NK-92 (cell line): ENCODE data around the gene COL11A1.
"Not testable (repeated sequence)": the region's sequence is repeated elsewhere in the genome, so short reads cannot be mapped to it uniquely, and the experiment has no call there.

Source experiments
- DNase-seq: peaks from one replicate; lab custom pipeline; 2025; ENCODE audit not compliant: unreplicated experiment; lab: John Stamatoyannopoulos, UW

The COL11A1 gene

DNA sequence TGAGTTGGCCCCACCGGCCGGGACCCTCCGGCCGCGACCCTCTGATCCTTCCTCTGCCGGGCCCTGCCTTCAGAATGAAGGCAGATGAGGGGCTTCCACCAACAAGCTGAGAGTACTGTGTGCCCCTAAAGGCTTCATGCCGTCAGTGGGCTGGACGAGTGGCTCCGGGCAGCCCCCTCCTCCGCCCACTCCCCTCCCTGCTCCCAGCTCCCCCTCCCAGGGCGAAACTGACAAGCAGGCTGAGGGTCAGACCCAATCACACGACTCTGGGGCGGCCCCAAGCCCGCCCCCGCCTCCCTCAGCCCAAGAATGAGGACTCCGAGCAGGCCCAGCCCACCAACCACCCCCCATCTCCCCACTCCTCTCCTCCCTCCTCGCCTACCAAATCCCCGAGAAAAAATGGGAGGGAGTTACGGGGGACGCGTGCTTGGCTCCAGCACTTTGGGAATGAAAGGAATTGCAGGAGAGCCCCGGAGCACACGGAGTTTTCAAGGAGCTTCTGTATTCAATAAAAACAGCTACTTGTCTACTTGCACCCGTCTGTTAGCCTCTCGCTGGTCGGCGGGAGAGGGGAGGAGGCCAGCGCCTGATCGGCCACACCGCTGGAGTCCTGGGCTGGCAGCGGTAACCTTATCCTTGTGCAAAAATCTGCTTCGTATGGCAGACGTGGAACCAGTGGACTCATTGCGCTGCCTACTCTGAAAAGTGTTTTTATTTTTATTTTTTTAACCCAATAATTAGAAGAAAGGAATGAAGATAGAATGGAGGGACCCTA is at the start of gene COL11A1:
TSS of gene COL11A1 (minus strand) at position 147 of the 775 bp plus-strand sequence. CDS start 344 bp downstream, outside the sequence.
- DNase-seq: no peak

DNA sequence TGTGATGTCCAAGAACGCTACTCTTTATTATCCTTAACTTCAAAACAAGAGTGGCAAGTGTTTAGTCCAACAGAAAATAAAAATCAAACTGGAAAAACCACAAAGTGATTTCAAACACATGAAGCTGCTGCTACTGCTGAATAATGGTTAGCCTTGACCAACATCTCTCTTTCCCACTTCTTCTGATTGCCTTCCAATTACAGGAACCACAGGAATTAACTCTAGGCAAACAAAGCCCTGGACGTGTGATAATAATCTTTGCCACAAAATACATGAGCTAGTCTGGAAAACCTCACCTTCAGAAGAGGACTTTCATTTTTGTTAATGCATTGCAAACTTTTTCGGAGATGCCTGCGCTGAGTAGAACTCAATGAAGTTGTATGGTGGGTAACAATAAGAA is 48.6 kb upstream of the COL11A1 start:
- DNase-seq: no peak

DNA sequence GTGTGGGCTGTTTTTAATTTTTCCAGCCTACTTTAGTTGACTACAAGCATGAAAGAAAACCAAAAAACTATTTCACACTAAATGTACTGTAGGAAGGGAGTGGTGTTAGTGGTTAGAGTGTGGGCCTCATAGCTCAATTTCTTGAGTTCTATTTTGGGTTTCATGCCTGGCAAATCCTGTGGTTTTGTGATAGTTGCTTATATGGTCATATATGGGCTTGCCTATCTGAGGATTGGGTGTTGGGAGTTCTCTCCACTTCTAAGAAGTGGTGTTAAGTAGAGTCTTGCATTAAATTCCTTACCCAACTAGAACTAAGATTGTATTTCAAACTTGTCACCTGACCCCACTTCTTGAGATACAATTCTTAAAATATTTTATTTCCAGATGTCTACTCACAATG is 37.8 kb upstream of the COL11A1 start:
- no peak for DNase-seq

DNA sequence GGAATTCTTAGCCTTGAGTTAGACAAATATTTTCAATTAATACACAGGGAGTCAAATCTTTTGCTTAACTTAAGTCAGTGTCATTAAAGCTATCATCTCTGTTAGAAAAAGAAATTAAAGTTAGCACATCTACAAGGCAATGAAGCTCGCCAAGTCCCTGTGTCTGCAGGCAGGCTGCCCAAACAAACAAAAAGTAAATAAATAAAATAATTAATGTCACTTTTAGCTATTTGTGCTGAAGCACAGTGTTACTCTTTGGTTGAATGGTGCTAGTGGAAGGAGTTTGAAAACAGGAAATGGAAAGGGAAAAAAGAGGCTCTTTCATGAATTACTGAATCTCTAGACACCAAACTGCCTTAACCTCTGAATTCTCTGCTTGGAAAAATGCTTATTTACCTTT is 37.1 kb upstream of the COL11A1 start:
- no peak for DNase-seq

DNA sequence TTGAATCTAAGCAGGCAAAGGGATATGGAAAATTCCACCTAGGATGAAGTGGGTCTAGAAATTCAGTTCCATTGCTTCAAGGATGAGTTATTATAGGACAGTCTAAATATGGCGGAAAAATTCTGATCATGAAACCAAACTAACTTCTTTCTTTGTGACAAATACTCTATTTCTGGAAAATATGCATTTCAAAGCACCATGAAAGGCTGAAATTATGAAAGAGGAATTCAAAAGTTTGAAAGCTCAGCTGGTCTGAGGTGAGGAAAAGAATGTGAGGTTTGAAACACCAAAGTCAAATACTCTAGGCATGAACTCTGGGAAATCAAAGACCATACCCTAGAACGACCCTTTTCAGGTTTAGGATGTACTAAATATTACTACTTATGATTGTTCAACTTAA is 36.4 kb upstream of the COL11A1 start:
- DNase-seq: no peak

DNA sequence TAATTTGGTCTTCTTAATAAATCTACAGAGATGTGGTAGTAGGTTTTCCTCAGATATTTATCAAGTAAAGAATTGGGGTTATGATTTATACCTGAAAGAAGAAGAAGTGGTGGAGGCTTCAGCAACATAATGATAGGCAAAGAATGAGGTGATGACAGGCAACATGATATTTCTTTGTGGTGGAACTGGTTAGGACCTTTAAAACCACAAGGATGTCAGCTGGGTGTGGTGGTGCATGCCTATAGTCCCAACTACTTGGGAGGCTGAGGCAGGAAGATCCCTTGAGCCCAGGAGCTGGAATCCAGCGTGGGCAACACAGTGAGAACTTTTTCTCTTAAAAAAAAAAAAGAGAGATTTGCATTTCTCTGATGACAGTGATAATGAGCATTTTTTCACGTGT is 34.1 kb upstream of the COL11A1 start:
- DNase-seq: no peak

DNA sequence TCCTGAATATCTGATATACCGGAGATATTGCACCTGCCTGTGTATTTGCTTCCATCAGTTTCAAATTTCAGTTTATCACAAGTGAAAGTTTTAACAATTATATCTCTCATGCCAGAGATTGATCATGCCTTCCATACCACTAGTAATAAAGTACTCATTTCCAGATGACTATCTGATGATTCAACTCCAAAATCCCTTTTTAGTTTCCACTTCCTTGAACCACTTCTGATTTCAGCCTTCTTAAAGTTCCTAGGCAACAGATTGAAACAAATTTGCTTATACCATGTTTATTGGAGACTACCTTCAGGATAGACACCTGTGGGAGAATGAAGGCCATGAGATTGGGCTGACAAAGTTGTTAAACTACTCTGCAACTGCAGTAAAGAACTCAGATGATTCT is 21.5 kb upstream of the COL11A1 start:
- DNase-seq: no peak

DNA sequence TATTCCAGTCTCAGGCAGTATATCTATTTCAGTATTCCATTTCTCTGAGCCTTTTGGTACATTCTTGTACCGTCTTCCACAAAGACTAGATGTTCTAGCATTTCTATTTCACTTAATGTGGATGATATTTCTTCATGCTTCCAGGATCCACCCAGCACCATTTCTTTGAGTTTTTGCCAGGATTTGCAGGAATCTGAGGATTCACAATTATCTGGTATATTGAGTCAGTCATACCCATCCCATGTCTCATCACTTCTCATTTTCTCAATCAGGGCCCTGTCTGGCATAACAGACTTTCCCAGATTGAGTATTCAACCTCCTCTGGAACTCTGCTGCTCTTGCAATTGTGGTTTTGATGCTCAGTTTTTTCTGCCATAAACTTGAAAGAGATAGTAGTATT is 20.9 kb upstream of the COL11A1 start:
- DNase-seq: no peak

DNA sequence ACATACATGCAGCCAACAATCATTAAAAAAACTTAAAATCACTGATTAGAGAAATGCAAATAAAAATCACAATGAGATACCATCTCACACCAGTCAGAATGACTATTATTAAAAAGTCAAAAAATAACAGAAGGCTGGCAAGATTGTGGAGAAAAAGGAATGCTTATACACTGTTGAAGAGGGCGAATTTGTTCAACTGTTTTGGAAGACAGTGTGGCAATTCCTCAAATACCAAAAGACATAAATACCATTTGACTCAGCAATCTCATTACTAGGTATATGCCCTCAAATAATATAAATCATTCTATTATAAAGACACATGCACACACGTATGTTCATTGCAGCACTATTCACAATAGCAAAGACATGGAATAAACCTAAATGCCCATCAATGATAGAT is 19.9 kb upstream of the COL11A1 start:
- not testable (repeated sequence) for DNase-seq

DNA sequence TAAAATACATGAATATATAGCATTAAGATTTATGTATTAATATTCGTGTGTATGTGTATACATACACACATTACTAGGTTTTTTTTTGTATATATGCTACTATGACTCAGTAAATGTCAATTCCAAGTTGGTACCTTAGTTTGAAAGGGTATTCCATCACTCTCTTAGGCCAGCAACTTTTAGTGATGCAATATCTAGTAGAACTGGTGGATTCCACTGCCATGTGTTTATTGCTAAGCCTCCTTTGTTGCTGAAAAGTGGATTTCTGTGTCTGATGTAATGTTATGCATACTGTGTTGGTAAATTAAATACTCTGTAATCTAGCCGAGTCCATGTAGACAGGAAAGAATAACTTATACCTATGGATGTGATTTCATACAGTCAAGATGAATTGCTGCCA is 16.9 kb upstream of the COL11A1 start:
- no peak for DNase-seq

DNA sequence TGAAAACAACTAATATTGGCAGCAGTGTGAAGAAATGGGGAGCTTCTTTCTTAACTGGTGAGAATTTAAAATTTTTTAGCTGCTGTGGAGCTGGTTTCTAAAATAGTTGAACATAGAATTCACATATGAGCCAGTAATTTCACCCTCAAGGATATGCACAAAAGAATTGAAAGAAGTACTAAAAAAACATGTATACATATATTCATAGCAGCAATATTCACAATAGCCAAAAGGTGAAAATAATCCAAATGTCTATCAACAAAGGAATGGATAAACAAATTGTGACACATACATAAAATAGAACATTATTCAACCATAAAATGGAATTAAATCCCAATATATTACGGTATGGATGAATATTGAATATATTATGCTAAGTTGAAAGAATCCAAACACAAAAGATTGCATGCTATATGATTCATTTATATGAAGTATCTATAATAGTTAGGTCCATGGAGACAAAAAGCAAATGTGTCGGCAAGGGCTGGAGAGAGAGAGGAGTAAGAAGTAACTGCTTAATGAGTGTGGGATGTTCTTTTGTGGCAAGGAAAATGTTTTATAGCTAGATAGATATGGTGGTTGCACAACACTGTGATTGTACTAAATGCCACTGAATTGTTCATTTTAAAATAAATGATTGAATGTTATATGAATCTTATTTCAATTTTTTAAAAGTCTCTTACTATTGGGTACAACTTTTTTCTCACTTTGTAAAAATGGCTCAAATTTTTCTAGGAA is 14.8 kb upstream of the COL11A1 start:
- no peak for DNase-seq

DNA sequence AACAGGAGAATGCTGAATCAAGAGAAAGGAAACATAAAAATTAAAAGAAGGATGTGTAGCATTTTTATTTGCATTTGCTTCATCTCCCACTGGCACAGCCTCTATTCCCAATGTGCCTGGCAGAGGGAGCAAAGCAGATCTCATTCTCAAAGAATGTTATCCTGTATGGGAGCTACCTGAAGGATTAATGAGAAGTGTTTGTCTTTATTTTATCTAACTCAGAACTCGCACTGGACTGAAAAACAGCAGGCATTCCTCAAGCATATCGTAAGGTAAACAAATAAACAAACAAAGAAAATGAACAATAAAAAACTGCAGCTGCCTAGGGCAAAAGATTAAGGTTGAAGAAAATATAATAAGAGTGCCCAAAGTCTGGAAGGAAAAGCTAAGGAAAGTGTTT is 12.7 kb upstream of the COL11A1 start:
- DNase-seq: no peak

DNA sequence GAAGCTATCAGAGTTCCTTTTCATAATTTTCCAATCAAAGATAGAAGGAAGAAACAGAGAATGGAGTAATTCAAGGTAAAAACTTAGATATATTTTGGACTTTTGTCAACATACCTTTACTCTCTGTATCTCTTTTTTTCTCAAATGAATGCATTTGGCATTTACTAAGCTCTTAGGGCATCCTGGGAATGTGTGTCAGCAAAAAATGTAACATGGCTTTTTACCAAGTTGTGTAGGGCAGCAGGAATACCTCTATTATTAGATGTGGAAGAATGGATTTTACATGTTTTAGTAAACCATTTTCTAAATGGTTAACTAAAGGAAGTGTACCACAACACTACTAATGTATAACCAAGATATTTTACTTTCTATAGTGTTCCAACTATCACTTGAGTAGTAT is 4.2 kb upstream of the COL11A1 start:
- DNase-seq: no peak

DNA sequence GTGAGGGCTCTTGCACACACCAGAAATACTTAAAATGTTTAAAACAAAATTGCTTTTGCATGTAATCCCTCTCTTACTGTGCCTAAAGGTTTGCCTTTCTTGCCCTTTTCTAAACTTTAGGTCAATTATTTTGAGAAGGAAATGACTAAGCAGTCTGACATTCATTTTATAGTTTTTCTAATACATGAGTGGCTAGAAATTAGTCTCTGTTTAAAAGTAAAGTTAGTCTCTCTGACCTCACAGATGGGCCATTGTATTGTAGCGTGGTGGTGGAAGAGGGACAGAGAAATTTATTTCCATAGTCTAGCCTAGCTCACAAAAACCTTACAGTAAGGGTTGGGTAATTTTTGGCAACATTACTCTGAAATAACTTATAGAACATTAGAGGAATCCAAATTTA is 3.6 kb upstream of the COL11A1 start:
- DNase-seq: no peak

DNA sequence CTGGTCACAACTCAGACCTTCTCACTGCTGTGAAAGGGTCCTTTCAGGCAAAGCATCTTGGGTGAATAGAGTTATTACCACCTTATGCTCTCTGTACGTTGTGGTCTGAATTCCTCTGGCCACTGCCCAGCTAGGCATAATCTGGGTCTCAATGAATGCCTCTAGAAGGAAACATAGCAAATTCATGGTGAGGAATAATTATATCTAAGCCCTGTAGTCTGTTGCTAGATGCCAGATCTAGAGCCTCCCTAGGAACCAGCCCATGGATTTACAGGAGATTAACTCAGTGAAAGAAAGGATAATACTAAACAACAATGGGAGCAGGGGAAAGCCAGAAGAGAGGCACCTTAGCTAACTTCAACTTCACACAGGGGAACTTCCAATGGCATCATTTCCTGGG is 2.4 kb upstream of the COL11A1 start:
- DNase-seq: no peak

DNA sequence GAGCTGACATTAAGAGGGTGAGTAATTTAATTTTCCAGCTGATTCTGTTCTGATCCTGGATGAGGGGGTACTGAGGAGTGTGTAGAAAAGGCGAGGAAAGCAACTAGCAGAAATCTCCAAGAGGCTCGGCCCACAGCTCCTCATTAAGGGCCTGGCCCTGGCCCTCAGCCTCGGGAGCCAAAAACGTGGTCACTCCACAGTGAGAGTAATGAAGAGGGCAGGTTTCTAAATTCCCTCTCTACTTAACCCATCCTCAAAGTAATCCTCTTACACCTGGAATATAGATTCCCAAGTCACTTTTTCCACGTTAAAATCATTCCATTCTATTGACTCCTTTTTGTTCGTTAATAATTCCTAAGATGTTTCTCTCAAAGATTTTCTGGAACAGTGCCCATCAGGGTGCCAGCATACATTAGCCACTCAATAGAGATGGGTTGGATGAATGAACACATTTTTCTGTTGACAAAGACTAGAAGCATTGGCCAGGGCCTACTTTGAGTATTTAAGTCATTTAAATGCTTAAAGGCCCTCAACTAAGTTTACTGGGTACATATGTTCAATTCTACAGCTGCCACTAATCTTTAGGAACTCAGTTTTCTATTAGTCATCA is 1.1 kb upstream of the COL11A1 start:
- no peak for DNase-seq

DNA sequence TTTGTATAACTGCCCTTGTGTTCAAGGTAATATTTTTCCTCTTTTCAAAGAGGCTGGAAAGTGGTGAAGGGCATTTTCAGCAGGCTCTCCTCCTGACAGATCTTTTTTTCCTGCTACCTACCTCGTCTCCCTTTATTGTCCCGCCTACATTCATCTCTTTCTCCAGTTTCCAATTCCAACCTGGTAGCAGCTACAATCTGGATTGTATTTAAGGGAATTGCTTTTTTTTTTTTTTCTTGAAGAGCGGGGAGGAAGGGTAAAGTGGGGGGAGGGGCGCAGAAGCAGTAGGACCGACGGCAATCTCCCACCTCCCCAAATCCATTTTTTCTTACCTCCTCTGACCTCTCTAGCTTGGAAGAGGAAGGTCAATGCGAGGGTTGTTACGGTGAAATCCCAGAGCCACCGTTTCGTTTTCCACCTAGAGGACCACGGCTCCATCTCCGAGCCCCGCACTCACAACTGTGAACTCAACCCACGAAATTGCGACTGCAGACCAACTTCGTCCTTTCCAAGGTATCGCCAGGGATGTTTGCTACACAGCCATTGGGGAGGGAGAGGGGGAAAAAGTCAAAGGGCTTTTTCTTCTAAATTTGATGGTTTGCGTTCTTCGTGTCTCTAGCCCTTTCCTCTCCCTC is 464 bp downstream of the COL11A1 start:
- no peak for DNase-seq

DNA sequence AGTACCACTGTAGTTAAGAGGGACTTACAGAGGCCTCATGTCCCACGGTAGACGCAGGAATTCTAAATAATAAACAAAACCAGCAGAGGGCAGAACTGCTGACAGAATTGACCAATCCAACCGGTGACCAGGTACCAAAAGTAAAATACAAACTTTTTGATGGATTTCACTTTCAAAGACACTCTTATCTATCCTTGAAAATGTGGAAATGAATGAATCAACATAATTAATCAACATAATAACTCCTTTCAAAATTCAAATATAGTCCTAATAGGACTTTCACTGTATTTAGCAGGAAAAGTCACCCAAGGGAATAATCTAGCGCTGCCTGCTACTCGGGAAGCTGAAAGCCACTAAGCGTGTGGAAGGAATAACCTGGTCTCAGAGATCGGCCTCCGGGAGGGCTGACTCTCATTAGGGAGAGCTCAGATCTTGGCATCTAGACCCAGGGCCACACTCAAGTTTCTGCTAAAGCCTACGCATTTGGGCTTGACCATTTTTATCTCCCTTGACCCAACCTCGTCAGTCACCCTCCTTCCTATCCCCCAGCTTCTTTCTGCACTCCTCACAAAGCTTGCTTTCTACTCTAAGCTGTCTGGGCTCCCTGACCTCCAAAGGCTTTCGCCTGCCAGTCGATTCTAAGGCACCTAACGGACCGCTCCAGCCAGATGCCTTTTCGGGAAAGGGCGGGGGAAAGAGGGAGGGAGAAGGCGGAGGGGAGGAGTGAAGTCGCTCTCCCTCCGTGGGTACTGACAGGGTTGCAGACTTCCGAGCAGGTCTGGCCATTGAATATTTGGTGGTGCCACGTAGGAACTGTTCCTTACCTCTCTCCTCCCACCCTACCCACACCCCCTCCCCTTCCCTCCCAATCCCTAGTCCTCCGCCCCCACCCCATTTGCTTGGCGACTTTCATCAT is 1.6 kb downstream of the COL11A1 start:
- DNase-seq: no peak

DNA sequence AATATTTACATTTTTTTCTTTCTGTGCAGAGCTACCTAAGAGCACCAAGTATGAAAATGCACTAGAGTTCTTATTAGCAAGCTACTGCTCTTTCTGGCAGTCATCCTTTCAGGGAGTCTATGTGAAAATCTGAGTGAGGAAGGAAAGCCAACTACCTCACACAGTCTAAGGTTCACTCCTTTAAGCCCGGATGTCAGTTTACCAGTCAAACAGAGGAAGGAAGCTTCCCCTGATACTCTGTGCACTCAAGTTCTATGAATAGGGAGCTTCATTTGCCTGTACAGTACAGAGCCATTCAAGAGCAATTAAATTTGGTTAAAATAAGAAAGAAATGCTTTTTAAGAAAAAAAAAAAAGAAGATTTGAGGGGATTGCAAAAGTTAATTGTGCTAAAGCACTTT is 6.9 kb downstream of the COL11A1 start:
- DNase-seq: no peak

DNA sequence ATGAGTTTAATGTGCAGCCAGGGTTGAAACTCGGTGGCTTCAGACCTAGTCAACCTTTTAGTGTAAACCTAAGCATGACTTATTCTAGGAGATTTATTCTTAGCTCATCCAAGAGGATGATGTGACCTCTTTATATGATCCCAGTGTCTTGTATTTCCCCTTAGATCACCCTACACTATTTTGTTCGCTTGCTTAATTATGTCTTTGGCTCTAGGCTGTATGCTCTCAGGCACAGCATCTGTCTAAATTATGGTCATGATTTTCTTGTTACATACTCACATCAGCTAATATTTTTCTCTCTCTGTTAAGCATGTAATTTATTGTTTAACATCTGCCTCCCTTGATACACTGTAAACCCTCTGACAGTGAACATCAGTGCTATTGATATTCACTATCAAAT is 19.1 kb downstream of the COL11A1 start:
- DNase-seq: no peak

DNA sequence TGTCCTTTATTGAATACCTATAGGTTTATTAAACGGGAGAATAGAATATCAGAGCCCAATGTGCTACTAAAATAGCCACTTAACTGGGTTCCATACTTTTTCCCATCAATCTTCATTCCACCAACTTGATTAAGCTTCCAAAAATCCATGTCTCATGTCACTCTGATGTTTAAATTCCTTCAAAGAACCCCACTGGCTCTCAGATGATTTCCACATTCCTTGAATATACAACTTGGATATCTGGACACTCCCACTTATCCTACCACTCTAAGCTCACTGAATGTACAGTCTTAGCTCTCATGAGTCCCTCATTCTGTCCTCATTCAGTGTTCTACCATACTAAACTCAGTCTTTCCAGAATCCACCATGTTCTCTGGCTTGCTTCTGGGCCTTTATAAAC is 21.1 kb downstream of the COL11A1 start:
- no peak for DNase-seq
